ENCODE results near the gene IDUA.
"Not testable (repeated sequence)": the region's sequence is repeated elsewhere in the genome, so short reads cannot be mapped to it uniquely, and the experiment has no call there.

The IDUA gene

GRCh38 chr4:986879-987623 is at the start of gene IDUA:
Gene IDUA (plus strand): TSS chr4:987044. CDS start chr4:987085, 41 bp downstream.
- DNase-seq, result peak; percentile 74 to 78

DNA sequence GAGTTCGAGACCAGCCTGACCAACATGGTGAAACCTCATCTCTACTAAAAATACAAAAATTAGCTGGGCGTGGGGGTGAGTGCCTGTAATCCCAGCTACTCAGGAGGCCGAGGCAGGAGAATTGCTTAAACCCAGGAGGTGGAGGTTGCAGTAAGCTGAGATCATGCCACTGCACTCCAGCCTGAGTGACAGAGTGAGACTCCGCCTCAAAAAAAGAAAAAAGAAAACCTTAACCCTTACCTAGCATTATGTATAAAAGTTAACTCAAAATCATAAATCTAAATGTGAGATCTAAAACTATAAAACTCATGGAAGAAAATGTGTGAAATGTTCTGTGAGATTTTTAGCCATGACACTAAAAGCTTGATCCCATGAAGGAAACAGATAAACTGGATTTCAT is 47.3 kb upstream of the IDUA start:
- not testable (repeated sequence) for DNase-seq

GRCh38 chr4:945274-946102 is 41.4 kb upstream of the IDUA start:
- DNase-seq, result no peak

GRCh38 chr4:946103-946450 is 40.8 kb upstream of the IDUA start:
- no peak for DNase-seq

GRCh38 chr4:946517-947471 is 40.0 kb upstream of the IDUA start:
- no peak for DNase-seq

- DNase-seq, result no peak
Observed at GRCh38 chr4:947491-947971, 39.3 kb upstream of the IDUA start.

DNA sequence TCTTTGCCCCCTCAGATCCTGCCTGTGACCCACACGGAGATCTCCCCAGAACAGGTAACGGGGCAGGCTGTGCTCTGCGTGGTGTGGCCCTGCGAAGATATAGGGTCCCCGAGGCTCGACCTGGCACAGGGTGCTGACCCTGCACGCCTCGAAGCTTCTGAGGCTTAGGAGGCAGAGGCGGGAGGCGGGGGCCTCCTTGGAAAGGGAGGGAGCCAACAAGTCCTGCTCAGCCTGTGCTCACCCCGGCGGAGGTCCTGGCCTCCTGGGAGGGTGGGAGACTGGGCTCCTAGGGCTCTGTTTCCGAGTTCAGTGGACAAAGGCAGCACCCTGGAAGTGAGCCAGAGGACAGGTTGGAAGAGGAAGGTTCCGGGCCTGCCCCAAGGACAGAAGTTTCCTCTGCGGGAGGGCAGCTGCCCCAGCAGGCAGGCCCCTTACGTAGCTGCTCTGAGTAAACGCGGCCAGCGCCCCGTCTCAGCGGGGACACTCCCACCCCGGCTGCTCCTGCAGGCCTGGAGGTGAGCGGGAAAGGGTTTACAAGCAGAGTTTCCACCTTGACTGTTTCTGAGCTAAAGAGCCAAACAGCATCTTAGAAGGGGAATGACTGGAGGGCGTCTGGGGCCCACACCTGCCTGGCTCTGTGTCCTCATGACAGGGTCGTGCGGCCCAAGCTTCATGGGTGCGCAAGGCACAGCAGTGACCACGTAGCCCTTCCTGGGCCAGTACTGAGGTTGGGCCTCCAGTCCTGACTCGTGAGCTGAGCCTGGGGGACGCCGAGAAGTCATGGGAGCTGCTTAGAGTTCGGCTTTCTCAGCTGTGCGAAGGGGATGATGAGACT is 38.5 kb upstream of the IDUA start:
- DNase-seq, result no peak

DNA sequence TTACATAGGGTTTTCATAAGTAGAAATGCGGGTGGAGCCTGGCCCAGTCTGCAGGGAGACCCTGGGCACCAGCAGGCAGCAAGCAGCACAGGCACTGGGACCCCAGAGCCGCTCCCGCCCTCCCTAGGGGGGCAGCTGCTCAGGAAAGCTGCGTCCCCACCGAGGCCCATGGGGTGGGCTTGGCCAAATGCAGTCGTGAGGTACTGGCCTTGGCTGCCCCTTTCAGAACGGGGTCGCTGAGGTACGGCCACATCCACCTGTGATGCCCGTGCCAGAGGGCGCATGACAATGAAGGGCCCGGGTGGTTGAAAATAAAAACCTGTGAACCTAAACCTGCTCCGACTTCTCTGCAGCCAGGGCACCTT is 37.9 kb upstream of the IDUA start:
- no peak for DNase-seq

GRCh38 chr4:949656-950055 is 37.2 kb upstream of the IDUA start:
- no peak for DNase-seq

DNA sequence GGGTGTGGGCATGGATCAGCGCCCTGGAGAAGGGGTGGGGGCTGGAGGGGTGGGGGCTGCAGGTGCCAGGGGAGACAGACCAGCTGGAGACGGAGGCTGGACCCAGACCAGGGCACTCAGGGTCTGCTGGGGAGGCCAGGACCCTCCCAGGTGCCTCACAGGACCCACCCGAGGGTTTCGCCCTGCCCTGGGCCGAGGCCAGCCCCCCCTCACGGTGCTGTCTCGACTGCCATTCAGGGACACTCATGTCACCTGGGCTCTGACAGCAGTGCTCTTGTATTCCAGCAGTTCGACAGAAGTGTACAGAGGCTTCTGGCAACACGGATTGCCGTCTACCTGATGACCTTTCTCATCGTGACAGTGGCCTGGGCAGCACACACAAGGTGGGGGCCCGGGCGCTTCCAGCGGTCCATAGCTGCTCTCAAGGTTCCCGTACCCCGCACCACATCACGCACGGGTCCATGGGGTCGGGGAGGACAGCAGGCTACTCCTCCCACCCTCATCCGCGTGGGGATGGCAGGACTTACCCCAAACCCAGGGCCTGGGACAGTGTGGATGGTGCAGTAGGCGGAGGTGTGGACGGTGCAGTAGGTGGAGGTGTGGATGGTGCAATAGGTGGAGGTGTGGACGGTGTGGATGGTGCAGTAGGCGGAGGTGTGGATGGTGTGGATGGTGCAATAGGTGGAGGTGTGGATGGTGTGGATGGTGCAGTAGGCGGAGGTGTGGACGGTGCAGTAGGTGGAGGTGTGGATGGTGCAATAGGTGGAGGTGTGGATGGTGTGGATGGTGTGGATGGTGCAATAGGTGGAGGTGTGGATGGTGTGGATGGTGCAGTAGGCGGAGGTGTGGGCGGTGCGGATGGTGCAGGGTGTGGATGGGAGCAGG is 36.5 kb upstream of the IDUA start:
- no peak for DNase-seq

DNA sequence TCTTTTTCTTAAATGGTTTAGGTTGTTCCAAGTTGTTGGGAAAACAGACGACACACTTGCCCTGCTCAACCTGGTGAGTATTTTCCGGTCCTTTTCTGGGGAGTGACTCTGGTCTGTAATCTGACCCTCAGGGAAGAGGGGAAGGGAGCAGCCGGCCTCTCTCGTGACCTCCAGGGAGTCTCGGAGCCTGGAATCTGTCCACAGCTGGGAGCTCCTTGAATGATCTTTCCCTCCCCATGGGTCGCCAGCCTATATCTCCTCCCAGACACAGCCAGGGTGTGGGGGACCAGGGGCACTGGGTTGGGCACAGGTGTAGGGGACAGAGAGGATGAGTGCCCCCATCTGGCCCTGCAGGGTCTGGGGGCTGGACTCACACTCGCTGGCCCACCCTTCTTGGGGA is 35.7 kb upstream of the IDUA start:
- no peak for DNase-seq

- DNase-seq, result no peak
Observed at GRCh38 chr4:951594-952468, 35.0 kb upstream of the IDUA start.

GRCh38 chr4:952881-953573 is 33.8 kb upstream of the IDUA start:
- DNase-seq, result no peak

DNA sequence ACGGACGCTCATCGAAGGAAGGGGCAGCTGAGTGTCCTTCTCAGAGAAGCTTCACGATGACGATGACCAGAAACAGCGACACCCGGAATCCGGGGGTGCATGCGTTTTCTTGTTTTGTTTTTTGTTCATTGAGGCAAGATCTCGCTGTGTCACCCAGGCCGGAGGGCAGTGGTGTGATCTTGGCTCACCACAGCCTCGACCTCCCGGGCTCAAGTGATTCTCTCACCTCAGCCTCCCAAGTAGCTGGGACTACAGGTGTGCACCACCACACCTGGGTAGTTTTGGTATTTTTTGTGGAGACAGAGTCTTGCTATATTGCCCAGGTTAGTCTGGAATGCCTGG is 33.3 kb upstream of the IDUA start:
- no peak for DNase-seq

- no peak for DNase-seq
Observed at GRCh38 chr4:954211-955020, 32.4 kb upstream of the IDUA start.

DNA sequence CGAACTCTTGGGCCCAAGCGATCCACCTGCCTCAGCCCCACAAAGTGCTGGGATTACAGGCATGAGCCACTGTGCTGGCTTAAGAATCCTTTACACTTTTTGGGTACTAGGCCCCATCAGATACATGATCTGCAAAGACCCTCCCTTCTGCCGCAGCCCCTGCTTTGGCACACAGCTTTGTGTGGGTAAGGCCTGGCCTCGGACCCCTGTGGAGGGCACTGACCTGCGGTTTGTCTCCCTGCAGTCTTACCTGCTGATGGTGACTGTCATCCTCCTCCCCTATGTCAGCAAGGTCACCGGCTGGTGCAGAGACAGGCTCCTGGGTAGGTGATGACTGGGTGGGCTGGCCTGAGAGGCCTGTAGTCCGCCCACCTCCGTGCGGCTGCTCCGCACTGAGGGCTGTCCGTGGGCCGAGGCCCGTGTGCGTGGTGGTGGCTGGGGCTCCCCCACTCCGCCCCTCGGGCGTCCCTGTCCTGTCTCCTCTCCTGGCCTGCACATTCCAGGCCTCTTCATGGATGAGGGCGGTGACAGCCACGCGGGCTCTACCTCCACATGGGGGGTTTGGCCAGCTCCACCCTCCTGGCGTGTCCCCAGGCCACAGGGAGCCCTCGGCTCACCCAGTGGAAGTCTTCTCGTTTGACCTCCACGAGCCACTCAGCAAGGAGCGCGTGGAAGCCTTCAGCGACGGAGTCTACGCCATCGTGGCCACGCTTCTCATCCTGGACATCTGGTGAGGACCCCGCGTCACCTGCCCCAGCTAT is 31.5 kb upstream of the IDUA start:
- DNase-seq, result no peak

DNA sequence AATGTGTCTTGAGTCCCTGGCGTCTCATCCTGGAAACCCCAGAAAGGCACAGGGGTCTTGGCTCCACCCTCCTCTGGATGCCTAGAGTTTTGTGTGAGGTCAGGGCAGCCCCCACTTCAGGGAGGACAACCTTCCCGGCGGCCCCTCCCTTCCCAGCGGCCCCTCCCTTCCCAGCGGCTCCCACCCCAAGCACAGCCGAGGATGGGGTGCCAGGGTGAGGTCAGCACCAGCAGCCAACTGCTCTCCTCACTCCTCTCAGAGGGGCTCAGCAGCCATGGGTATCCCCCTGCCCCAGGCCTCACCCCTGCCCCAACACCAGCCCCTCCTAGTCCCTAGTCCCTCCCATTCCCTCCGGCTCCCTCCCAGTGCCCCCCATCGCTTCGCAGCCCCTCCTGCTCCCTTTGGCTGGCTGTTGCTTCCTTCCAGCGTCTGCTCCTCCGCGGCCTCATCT is 30.9 kb upstream of the IDUA start:
- DNase-seq, result no peak
